Measurements from ENCODE around the gene SPECC1.
"Not testable (repeated sequence)": the region's sequence is repeated elsewhere in the genome, so short reads cannot be mapped to it uniquely, and the experiment has no call there.

The SPECC1 gene, protein sequence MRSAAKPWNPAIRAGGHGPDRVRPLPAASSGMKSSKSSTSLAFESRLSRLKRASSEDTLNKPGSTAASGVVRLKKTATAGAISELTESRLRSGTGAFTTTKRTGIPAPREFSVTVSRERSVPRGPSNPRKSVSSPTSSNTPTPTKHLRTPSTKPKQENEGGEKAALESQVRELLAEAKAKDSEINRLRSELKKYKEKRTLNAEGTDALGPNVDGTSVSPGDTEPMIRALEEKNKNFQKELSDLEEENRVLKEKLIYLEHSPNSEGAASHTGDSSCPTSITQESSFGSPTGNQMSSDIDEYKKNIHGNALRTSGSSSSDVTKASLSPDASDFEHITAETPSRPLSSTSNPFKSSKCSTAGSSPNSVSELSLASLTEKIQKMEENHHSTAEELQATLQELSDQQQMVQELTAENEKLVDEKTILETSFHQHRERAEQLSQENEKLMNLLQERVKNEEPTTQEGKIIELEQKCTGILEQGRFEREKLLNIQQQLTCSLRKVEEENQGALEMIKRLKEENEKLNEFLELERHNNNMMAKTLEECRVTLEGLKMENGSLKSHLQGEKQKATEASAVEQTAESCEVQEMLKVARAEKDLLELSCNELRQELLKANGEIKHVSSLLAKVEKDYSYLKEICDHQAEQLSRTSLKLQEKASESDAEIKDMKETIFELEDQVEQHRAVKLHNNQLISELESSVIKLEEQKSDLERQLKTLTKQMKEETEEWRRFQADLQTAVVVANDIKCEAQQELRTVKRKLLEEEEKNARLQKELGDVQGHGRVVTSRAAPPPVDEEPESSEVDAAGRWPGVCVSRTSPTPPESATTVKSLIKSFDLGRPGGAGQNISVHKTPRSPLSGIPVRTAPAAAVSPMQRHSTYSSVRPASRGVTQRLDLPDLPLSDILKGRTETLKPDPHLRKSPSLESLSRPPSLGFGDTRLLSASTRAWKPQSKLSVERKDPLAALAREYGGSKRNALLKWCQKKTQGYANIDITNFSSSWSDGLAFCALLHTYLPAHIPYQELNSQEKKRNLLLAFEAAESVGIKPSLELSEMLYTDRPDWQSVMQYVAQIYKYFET

DNA sequence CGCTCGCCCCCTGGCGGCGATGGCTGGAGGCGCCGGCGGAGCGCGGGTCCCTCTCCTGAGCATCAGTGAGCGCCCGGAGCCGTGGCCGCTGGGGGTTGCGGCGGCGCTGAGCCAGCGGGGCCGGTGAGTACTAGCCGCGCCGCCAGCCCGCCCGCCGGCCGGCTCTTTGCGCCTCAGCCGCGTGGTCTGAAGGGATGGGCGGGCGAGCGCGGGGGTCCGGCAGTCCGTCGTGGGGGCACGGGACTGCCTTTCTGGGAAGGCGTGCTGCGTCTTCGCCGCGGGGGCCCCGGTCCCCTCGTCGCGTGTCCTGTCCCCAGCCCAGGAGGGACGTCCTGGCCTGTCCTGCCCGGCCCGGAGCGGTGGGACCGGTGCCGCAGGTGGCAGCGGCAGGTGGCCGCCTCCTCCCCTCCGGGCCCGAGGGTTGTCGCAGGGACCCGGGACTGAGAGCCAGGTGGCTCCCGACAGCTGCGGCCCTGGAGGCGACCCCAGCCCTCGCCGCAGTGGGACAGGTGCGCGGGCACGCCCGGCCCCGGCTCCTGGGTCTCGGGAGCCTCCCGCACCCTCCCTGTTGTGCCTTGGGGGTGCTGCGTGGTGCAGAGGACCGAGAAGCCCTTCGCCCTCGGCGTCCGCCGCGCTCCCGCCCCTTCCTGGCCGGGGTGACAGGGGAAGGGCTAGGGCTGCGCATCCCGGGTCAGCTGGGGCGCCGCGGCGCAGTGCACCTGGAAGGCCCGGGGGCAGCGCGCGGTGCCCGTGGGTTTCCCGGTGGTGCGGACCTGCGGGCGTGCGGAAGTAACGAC is at the start of gene SPECC1:
SPECC1 (plus strand) TSS at position 58 of the 797 bp plus-strand sequence. CDS start 87,293 bp downstream, outside the sequence.
- peak; percentile 74 for DNase-seq

DNA sequence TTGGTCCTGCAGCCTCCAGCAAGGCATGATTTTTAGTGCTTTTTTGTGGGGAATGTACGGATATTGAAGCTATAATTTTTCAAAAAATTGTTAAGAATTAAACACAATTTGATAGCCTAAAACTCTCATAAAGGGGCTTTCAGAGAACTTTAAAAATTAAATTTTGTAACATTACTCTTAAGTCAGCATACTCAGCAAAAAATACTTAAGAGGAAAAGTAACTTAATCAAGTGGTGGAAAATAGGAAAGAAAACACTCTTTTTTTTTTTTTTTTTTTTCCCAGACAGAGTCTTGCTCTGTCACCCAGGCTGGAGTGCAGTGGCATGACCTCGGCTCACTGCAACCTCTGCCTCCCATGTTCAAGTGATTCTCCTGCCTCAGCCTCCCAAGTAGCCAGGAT is 46.2 kb upstream of the SPECC1 start:
- not testable (repeated sequence) for DNase-seq

DNA sequence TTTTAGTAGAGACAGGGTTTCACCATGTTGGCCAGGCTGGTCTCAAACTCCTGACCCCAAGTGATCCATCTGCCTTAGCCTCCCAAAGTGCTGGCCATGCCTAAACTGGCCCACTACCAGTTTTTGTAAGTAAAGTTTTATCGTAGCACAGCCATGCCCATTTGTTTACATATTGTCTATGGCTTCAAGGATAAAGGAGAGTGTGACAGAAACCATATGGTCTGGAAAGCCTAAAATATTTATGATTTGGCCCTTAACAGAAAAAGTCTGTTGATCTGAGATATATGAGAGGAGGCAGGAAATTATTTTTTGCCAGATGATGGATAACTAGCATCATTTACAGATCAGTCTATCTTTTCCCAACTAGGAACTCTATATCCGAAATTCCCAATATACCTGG is 36.0 kb upstream of the SPECC1 start:
- no peak for DNase-seq

DNA sequence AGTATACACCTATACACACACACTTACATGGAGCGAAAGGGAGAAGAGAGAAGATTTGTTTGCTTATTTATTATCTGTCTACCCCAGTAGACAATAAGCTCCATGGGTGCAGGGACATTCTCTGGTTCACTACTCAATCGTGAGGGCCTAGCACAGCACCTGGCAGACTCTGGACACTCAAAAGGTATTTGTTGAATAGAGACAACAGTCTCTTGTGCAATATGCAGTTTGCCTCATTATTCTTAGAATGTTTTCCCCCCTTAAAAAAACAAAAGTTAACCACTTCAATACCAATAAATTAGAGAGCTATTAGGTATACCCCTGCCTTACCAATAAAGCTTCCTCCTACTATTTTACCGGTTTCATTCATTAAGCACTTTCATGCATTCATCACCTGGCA is 33.6 kb upstream of the SPECC1 start:
- peak; percentile 73 for DNase-seq

DNA sequence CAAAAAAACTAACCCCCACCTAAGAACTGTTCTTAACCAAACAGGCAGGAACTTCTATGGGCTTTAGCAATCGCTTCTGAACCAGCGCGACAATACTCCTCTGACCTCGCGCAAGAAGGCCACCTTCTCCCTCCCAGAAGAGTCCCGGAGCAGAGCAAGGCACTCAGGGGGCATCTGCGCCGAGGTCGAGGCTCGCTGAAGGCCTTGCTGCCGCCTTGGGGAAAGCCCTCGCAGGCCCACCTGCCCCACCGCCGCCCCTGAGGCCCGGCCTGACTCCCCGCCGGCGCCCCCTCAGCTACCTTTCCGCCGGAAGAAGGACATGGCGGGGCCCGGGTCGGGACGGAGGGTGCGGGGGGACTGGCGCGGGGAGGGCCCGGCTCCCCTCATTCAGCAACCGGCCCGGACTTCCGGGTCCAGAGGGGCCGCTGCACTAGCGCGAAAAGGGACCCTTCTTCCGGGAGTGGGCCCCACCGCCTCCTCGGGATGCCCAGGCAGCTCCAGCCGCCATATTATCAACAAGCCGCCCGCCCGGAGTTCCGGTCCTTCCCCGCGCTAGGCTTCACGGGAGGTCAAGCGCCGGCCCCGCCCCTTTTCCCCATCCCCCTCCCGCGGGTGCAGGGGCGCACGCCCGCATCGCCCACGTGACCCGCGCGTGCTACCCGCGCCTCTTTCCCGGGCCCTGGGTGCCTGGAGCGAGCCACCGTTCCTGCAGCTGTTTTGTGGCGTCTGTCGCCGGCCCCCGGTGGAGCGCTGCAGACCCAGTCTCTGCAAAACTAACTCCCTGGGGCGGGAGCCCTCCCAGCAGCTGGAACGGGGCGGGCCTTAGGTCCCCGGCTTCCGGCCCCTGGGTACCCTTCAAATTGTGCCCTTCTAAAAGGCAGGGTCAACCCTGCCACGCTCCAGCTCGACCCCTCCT is 31.6 kb upstream of the SPECC1 start, which contains the start of gene AKAP10:
AKAP10 (minus strand) TSS at position 536 of the 916 bp plus-strand sequence; CDS start at position 387, 149 bp downstream.
- DNase-seq, result peak; percentile 93

DNA sequence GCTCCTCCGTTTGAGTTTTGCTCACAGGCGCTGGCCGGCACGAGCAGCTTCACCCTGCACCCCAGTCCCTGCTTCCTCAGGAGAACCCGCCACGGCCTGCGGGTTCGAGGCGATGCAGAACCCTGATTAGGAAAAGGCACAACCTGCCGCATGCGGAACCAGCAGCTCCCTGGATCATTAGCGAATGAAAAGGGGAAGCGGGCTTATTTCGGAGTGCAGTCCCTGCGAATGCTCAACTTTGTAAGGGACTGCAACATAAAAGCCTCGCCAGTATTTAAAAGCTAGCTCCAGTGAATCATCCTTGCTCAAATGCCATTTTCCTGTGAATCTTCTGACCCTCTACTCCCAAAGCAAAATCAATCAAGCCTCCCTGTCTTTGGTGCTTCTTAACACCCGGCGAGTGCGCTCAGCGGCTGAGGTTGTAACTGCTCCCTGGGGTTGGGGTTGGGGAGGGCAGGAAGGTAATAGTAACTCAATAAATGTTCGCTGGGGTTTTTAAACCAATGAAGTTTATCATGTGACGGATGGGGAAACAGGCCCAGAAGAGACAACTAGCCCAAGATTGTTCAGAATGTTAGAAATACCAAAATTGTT is 30.9 kb upstream of the SPECC1 start:
- DNase-seq, result no peak

DNA sequence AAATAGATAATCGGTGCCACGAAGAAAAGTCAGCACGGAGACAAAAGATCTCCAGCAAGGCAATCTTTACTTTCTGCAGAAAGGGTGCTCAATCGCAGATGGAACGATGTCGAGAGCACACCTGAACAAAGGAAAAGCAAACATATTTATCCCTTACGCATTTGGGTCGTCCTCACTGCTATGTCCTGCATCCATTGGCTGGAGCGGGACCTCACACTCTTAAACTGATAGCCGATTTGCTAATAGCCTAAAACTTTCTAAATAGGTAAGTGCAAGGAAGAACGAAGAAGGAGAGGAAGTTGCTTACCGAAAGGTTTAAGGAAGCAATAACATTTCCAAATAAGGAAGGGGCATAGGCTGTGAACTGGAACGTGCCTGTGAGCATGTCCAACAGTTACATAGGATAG is 30.4 kb upstream of the SPECC1 start:
- DNase-seq, result no peak

DNA sequence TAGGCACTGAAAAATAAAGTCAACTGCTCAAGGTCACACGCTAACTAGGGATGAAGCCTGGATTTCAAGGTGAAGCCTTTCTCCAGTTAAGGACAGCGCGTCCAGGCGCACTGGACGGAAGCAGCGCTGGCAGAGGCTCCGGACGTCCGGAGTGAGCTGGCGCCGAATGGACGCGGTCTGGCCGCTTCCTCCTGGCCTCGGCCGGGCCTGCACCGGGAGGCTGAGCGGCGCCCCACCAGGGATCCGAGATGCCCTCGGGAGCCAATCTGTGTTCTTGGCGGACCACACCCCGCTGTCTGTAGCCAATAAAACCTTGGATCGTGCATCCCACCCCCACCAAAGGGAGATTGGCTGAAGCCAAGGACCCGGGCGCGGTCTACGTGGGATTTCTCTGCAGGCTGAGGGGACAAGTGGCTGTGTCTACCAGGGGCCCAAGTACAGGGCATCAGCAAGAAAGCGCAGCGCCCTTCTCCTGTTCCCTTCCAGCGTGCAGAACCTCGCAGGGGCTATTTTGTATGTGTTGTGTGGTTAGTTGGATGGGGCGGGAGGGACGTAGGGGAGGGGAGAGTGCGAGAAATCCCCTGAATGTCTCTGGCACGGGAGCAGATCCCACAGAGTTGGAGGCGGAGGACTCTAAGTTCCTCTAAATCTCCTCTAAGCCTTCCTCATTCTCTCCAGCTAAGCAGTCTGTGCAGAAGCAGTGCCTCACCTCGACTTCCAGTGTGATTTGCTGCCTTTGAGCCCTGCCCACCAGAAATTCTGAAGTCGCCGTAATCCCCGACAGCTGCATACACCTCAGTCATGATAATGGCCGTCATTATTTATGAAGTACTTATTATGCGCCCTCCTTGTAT is 29.0 kb upstream of the SPECC1 start:
- DNase-seq, result peak; percentile 3

DNA sequence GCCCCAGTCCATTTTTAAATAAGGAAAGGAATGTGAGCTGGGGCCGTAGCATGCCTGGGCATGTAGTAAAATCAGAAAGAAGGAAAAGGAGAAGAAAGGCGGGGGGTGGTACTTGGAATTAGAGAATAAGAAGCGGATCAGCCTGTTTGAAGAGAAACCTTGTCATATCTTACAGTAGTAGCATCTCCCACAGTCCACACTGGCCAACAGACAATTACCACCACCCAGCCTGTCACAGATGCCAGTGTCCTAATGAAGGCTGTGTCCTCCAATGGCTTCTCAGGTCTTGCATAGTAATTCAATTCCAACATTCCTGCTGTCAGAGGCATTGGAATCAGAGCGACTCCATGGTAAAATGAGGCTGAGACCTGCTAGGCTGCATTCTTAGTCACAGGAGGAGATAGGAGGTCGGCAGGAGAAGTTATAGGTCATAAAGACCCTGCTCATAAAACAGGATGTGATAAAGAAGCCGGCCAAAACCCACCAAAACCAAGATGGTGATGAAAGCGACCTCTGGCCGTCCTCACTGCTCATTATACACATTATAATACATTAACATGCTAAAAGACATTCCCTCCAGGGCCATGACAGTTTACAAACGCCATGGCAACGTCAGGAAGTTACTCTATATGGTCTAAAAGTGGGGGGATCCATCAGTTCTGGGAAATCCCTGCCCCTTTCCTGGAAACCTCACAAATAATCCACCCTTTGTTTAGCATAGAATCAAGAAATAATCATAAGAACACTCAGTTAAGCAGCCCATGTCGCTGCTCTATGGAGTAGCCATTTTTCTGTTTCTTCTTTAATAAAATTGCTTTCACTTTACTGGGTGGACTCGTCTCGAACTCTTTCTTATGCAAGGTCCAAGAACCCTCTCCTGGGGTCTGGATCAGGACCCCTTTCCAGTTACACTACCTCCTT is 22.0 kb upstream of the SPECC1 start:
- DNase-seq, result no peak

DNA sequence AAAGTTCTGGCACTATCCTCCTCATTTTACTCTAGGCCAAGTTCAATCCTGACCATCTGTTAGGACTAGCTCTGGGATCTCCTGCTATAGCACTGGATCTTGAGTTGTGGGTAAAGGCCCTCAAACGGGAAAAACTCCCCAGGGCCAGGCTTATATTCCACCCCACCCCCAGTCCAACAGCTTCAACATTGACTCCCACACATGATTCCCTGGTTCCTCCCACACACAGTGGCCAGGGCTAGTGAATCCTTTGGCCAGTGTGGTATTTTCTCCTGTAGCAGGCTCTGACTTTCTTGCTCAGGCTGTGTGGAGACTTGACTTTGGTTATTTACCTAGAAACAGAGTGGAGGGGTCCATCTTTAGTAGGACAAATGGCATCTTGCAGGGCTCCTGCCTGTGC is 21.3 kb upstream of the SPECC1 start:
- DNase-seq, result no peak

DNA sequence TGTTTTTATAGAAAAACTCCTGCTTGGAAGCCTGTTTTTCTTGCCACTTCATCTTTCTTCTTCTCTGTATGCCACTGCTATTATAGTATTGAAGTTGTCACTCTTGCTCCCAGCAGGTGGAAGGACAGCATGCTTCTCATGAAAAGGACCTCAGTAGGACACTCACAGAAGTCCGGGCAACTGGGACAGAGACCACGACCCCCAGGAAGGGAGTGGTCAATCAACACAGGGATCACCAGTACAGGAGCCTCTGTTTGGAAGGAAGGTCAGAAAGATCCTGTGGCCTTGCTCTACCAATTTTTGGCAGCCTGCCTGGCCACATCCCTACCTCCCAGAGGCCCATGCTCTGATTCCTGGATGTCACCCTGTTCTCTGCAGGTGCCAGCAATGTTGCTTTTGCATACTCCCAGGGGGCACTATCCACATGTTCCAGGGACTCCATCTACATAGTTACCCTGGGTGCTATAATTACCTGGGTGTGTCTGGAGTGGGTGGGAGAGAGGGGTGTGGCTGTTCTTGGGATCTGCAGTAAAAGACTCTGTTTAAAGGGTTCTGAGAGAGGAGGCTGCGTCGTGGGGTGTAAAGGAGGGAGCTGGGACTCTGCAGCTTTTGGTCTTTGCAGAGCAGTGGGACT is 17.8 kb upstream of the SPECC1 start:
- peak; percentile 42 for DNase-seq

DNA sequence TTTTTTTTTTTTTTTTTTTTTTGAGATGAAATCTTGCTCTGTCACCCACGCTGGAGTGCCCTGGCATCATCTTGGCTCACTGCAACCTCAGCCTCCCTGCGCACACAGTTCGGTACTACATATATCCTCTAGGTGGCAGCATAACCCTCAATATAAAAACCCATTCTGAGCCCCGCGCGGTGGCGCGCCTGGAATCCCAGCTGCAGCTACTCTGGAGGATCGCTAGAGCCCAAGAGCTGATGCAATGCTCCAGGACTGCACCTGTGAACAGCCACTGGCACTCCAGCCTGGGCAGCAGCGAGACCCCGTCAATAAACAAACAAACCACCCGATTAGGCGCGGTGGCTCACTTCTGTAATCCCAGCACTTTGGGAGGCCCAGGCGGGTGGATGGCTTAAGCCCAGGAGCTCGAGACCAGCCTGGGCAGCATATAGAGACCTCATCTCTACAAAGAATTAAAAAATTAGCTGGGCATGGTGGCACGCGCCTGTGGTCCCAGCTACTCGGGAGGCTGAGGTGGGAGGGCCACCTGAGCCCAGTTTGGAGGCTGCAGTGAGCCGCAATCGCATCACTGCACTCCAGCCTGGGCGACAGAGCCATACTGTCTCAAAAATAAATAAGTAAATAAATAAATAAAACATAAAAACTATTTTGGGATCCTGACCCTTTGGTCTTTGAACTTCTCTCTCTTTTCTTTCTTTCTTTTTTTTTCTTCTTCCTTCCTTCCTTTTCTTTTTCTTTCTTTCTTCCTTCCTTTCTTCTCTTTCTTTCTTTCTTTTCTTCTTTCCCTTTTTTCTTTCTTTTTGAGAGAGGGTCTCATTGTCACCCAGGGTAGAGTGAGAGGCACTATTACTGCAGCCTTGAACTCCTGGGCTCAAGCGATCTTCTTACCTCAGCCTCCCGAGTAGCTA is 16.1 kb upstream of the SPECC1 start:
- peak; percentile 96 for DNase-seq

DNA sequence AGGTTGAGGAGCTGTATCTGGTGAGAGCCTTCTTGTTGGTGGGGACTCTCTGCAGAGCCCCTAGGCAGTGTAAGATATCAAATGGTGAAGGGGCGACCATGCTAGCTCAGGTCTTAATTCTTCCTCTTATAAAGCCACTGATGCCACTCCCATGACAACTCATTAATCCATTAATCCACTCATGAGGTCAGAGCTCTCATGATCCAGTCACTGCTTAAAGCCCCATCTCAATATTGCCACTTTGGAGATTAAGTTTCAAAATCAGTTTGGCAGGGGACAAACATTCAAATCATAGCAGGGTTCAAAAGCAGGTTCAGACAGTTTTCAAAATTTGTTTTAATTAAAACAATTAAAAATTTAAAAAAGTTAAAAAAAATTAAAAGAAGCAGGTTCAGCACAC is 13.1 kb upstream of the SPECC1 start:
- DNase-seq, result no peak

DNA sequence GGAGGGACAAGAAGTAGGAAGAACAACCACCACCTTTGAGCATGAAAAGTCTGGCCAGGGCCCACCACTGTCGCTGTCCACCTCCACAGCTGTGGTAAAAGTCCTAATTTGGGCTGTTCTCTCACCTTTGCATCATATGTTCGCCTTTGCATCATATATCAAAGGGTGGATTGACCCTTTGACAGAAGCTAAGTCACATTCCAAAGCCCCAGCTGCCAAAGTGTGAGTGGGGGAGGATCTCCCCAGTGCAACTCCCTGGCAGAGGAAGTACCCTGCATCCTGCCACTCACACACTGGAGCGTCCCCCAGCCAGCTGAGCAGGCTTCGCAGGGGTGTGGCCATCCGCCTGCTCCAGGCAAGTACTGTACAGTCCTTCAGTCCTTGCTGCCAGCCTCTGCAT is 12.7 kb upstream of the SPECC1 start:
- no peak for DNase-seq

DNA sequence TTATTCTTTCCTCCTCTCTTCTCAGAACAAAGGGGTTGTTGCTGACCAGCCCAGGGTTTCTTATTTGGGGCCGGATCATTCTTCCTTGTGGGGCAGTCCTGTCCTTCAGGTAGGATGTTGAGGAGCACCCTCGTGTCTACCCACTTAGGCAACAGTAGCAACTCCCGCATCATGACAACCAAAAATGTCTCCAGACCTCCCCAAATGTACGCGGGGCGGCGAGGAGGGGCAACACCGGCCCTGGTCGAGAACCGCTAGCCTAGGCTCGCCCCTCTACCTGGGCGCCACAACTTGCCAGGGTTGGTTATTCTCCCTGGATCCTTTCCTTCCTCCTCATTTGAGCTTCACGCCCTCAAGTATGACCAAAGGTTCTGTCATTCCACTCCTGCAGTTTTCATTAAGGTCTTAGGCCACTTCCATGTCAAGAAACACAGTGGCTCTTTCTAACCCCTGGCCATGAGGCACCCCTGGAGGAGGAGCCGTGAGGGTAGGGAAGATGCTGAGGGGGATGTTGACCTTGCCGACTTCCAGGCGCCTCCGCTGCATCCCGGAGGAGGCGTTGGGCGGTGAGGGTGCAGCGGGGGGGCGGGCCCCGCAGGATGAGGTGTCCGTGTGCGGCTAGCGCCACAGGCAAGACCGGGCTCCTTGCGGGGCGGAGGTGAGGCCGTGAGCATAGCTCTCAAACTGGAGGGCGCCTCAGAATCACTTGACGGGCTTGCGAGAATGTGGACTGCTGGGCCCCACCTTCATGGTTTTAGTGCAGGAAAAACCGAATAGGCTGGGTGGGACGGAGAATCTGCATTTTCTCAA is 712 bp upstream of the SPECC1 start:
- peak; percentile 24 for DNase-seq

DNA sequence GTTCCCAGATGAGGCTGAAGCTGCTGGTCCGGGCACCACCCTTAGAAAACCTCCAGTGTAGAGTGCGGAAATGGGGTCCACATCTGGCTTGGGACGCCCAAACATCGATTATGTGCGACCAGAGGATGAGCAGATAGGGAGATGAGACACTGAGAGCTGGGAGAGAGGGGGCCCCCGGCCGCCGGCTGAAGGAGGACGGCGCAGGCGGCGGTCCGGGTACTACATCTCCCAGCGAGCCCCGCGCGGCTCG is 182 bp upstream of the SPECC1 start:
- DNase-seq, result no peak

All from NCI-H1436 (cell line).